ENCODE data around the gene FYB2. TPM values are rescaled to one million over a fixed set of nuclear protein-coding genes. Genes with fewer than 3 reads are reported as not detected.
A peak's percentile ranks its signal among the peaks of the same experiment; 100 is the strongest.

The FYB2 gene
- total RNA-seq, 1 experiment from 2014 or later = not detected

- no peak for DNase-seq (ENCODE audit: low read depth)
Observed at GRCh38 chr1:56834137-56834900, 15.1 kb upstream of the FYB2 start.

- DNase-seq (ENCODE audit: low read depth) = no peak
Observed at GRCh38 chr1:56833088-56833487, 13.9 kb upstream of the FYB2 start.

GRCh38 chr1:56831871-56832693, 12.9 kb upstream of the FYB2 start:
- peak; percentile 76 for DNase-seq (ENCODE audit: low read depth)

- DNase-seq (ENCODE audit: low read depth) = no peak
Observed at GRCh38 chr1:56830052-56830451, 10.8 kb upstream of the FYB2 start.

- no peak for DNase-seq (ENCODE audit: low read depth)
Observed at GRCh38 chr1:56827711-56828110, 8.5 kb upstream of the FYB2 start.

GRCh38 chr1:56825436-56825835, 6.2 kb upstream of the FYB2 start:
- DNase-seq (ENCODE audit: low read depth) = no peak

GRCh38 chr1:56824938-56825337, 5.7 kb upstream of the FYB2 start:
- DNase-seq (ENCODE audit: low read depth) = no peak

- DNase-seq (ENCODE audit: low read depth) = no peak
Observed at GRCh38 chr1:56824271-56824670, 5.1 kb upstream of the FYB2 start.

- DNase-seq (ENCODE audit: low read depth) = no peak
Observed at GRCh38 chr1:56821462-56821797, 2.2 kb upstream of the FYB2 start.

GRCh38 chr1:56820755-56821461, 1.7 kb upstream of the FYB2 start:
- DNase-seq (ENCODE audit: low read depth) = peak; percentile 78

GRCh38 chr1:56817716-56818463, 1.3 kb downstream of the FYB2 start:
- DNase-seq (ENCODE audit: low read depth) = no peak

- no peak for DNase-seq (ENCODE audit: low read depth)
Observed at GRCh38 chr1:56816909-56817308, 2.3 kb downstream of the FYB2 start.

- DNase-seq (ENCODE audit: low read depth) = no peak
Observed at GRCh38 chr1:56816264-56816663, 2.9 kb downstream of the FYB2 start.

- DNase-seq (ENCODE audit: low read depth) = no peak
Observed at GRCh38 chr1:56814205-56814604, 5.0 kb downstream of the FYB2 start.

GRCh38 chr1:56811331-56811730, 7.9 kb downstream of the FYB2 start:
- no peak for DNase-seq (ENCODE audit: low read depth)

GRCh38 chr1:56808410-56808809, 10.8 kb downstream of the FYB2 start:
- DNase-seq (ENCODE audit: low read depth) = no peak

- DNase-seq (ENCODE audit: low read depth) = no peak
Observed at GRCh38 chr1:56806804-56807203, 12.4 kb downstream of the FYB2 start.

- DNase-seq (ENCODE audit: low read depth) = peak; percentile 61
Observed at GRCh38 chr1:56803561-56804156, 15.5 kb downstream of the FYB2 start.

- no peak for DNase-seq (ENCODE audit: low read depth)
Observed at GRCh38 chr1:56799605-56800400, 19.4 kb downstream of the FYB2 start.

- DNase-seq (ENCODE audit: low read depth) = peak; percentile 13
Observed at GRCh38 chr1:56798053-56798471, 21.1 kb downstream of the FYB2 start.

Measured in Daoy (cell line).